Measurements from ENCODE around the gene IGFL2.

- no peak for TF ChIP-seq POLR2A (IDR thresholded peaks at IDR 0.05; ENCODE audit: low read depth, low read length)
- TF ChIP-seq POLR2AphosphoS5 (IDR thresholded peaks at IDR 0.05; ENCODE audit: low read depth, low read length) = no peak
- TF ChIP-seq POU2F2 (IDR thresholded peaks at IDR 0.05; ENCODE audit: low read depth, low read length) = no peak
- no peak for TF ChIP-seq TAF1 (IDR thresholded peaks at IDR 0.05; ENCODE audit: low read depth, low read length)
- TF ChIP-seq PAX5 (IDR thresholded peaks at IDR 0.05; ENCODE audit: insufficient read depth, low read length, severe bottlenecking) = no peak
Observed at GRCh38 chr19:46116121-46116520, 31.9 kb upstream of the IGFL2 start.

All from GM12891 (cell line).